Neural cell (in vitro differentiated cells): ENCODE data around the gene NME4. TPM values are rescaled to one million over a fixed set of nuclear protein-coding genes. Genes with fewer than 3 reads are reported as not detected.

Source experiments
- H2AFZ ChIP-seq: fragments of 200-600, 300-800 bp; sonication (generic), shearing (Covaris generic); 2 replicates; pipeline ENCODE4 v1.6.0; 2014; ENCODE audit warnings: low read depth, mild to moderate bottlenecking, antibody characterized with exemption, low read length, moderate library complexity
- H3F3A ChIP-seq: fragments of 200-600 bp; shearing (Covaris generic); 2 replicates; pipeline ENCODE4 v1.6.1; 2016; ENCODE audit warnings: mild to moderate bottlenecking, moderate library complexity, mixed read lengths, antibody characterized with exemption, low read length; ENCODE audit not compliant: insufficient read depth, poor library complexity, severe bottlenecking
- H3K27ac ChIP-seq: fragments of 200-600, 300-800 bp; sonication (generic), shearing (Covaris generic); 2 replicates; pipeline ENCODE4 v1.5.1; 2014; ENCODE audit warnings: mild to moderate bottlenecking, low read length, moderate library complexity
- H3K27me3 ChIP-seq: fragments of 300-800, 200-600 bp; sonication (generic), shearing (Covaris generic); 2 replicates; pipeline ENCODE4 v1.6.0; 2014; ENCODE audit warnings: mild to moderate bottlenecking, low read depth, low read length, moderate library complexity; ENCODE audit not compliant: insufficient read depth
- H3K36me3 ChIP-seq: fragments of 300-800, 200-600 bp; sonication (generic), shearing (Covaris generic); 2 replicates; pipeline ENCODE4 v1.5.1; 2014; ENCODE audit warnings: mild to moderate bottlenecking, antibody characterized with exemption, low read length, moderate library complexity; ENCODE audit not compliant: insufficient read depth
- H3K4me2 ChIP-seq: fragments of 300-800, 200-600 bp; sonication (generic), shearing (Covaris generic); 2 replicates; pipeline ENCODE4 v1.6.0; 2014; ENCODE audit warnings: mild to moderate bottlenecking, low read length
- H3K4me3 ChIP-seq: fragments of 300-800, 200-600 bp; sonication (generic), shearing (Covaris generic); 2 replicates; pipeline ENCODE4 v1.5.1; 2014; ENCODE audit warnings: mild to moderate bottlenecking, low read length, moderate library complexity
- H3K79me2 ChIP-seq: fragments of 200-600 bp; shearing (Covaris generic); replicated peaks from 2 replicates; pipeline ENCODE4 v1.6.0; 2014; ENCODE audit warnings: mild to moderate bottlenecking, low read length, moderate library complexity; ENCODE audit not compliant: insufficient read depth
- H3K9ac ChIP-seq: fragments of 300-800, 200-600 bp; sonication (generic), shearing (Covaris generic); 2 replicates; pipeline ENCODE4 v1.6.1; 2016; ENCODE audit warnings: mild to moderate bottlenecking, low read length, mixed read lengths
- H3K9me2 ChIP-seq: fragments of 200-600 bp; shearing (Covaris generic); 2 replicates; pipeline ENCODE4 v1.6.1; 2016; ENCODE audit warnings: mild to moderate bottlenecking, low read length, mixed read lengths; ENCODE audit not compliant: insufficient read depth
- H3K9me3 ChIP-seq: fragments of 200-600, 300-800 bp; sonication (generic), shearing (Covaris generic); 2 replicates; pipeline ENCODE4 v1.6.1; 2016; ENCODE audit warnings: mild to moderate bottlenecking, mixed run types, low read length, moderate library complexity, mixed read lengths
- H4K20me1 ChIP-seq: fragments of 200-600 bp; shearing (Covaris generic); 2 replicates; pipeline ENCODE4 v1.6.1; 2016; ENCODE audit warnings: mild to moderate bottlenecking, mixed run types; ENCODE audit not compliant: insufficient read depth
- EP300 ChIP-seq: fragments of 450-650 bp; conservative IDR thresholded peaks from 2 replicates; pipeline ENCODE4 v1.6.1; 2014; ENCODE audit warnings: antibody characterized with exemption, mild to moderate bottlenecking, moderate library complexity; ENCODE audit not compliant: poor library complexity, severe bottlenecking
- EZH2 ChIP-seq: fragments of 200-600, 300-800 bp; shearing (Covaris generic), sonication (generic); IDR thresholded peaks from 2 replicates; pipeline ENCODE4 v1.6.1; 2014; ENCODE audit warnings: antibody characterized with exemption, low read length, borderline replicate concordance, mild to moderate bottlenecking; ENCODE audit not compliant: insufficient read depth, poor library complexity, severe bottlenecking
- MXI1 ChIP-seq: fragments of 450-650 bp; conservative IDR thresholded peaks from 2 replicates; pipeline ENCODE4 v1.6.1; 2014; ENCODE audit warnings: antibody characterized with exemption, mild to moderate bottlenecking; ENCODE audit not compliant: poor library complexity, severe bottlenecking
- POLR2AphosphoS5 ChIP-seq: IDR thresholded peaks from 2 replicates; pipeline ENCODE4 v1.6.1; 2012
- RAD21 ChIP-seq: fragments of 450-650 bp; conservative IDR thresholded peaks from 2 replicates; pipeline ENCODE4 v1.6.1; 2014; ENCODE audit warnings: antibody characterized with exemption, mild to moderate bottlenecking, moderate library complexity
- SMC3 ChIP-seq: fragments of 450-650 bp; conservative IDR thresholded peaks from 2 replicates; pipeline ENCODE4 v1.6.1; 2014; ENCODE audit warnings: antibody characterized with exemption, mild to moderate bottlenecking, moderate library complexity; ENCODE audit not compliant: poor library complexity
- TAF1 ChIP-seq: IDR thresholded peaks from 2 replicates; pipeline ENCODE4 v1.6.1; 2012; ENCODE audit warnings: low read depth
- polyA plus RNA-seq: library from polyadenylated mRNA; depleted of rRNA; stranded (reverse); fragments of >200 nt; gene quantifications from 2 replicates; pipeline ENCODE4 v1.2.3, GENCODE V29; 2014
- TF ChIP-seq, protein P1 (sequence below): IDR thresholded peaks from 2 replicates; pipeline ENCODE4 v1.6.1; 2012; ENCODE audit warnings: borderline replicate concordance
- TF ChIP-seq, protein P2 (sequence below): fragments of 450-650 bp; IDR thresholded peaks from 2 replicates; pipeline ENCODE4 v1.5.1; 2014; ENCODE audit warnings: antibody characterized with exemption, mild to moderate bottlenecking, moderate library complexity; ENCODE audit not compliant: poor library complexity, severe bottlenecking

Gene NME4
- polyA plus RNA-seq, 1 donor from 2014 or later, result 65.2 TPM

DNA sequence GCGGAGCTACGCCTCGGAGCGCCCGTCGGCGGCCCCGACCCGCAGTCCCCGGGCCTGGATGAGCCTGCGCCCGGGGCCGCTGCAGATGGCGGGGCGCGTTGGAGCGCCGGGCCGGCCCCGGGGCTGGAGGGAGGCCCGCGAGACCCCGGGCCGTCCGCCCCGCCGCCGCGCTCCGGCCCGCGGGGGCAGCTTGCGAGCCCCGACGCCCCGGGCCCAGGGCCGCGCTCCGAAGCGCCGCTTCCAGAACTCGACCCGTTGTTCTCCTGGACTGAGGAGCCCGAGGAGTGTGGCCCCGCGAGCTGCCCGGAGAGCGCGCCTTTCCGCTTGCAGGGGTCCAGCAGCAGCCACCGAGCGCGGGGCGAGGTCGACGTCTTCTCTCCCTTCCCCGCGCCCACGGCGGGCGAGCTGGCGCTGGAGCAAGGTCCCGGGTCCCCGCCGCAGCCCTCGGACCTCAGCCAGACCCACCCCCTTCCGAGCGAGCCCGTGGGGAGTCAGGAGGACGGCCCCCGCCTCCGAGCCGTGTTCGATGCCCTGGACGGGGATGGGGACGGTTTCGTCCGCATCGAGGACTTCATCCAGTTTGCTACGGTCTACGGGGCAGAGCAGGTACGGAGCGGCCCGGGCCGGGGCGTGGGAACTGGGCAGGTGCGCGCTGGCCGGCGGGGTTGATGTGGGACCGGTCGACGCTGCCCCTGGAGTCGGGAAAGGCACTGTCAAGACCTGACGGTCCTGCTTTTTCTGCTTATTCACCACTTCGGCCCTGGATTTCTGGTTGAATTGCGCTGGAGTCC is 29.3 kb downstream of the NME4 start:
- TF ChIP-seq EZH2 (no peak), POLR2AphosphoS5 (no peak), TAF1 (no peak), SMC3 (no peak), RAD21 (no peak), EP300 (no peak), MXI1 (peak; percentile 24)
- TF ChIP-seq, protein P1, sequence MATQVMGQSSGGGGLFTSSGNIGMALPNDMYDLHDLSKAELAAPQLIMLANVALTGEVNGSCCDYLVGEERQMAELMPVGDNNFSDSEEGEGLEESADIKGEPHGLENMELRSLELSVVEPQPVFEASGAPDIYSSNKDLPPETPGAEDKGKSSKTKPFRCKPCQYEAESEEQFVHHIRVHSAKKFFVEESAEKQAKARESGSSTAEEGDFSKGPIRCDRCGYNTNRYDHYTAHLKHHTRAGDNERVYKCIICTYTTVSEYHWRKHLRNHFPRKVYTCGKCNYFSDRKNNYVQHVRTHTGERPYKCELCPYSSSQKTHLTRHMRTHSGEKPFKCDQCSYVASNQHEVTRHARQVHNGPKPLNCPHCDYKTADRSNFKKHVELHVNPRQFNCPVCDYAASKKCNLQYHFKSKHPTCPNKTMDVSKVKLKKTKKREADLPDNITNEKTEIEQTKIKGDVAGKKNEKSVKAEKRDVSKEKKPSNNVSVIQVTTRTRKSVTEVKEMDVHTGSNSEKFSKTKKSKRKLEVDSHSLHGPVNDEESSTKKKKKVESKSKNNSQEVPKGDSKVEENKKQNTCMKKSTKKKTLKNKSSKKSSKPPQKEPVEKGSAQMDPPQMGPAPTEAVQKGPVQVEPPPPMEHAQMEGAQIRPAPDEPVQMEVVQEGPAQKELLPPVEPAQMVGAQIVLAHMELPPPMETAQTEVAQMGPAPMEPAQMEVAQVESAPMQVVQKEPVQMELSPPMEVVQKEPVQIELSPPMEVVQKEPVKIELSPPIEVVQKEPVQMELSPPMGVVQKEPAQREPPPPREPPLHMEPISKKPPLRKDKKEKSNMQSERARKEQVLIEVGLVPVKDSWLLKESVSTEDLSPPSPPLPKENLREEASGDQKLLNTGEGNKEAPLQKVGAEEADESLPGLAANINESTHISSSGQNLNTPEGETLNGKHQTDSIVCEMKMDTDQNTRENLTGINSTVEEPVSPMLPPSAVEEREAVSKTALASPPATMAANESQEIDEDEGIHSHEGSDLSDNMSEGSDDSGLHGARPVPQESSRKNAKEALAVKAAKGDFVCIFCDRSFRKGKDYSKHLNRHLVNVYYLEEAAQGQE, result peak; percentile 40
- TF ChIP-seq, protein P2, sequence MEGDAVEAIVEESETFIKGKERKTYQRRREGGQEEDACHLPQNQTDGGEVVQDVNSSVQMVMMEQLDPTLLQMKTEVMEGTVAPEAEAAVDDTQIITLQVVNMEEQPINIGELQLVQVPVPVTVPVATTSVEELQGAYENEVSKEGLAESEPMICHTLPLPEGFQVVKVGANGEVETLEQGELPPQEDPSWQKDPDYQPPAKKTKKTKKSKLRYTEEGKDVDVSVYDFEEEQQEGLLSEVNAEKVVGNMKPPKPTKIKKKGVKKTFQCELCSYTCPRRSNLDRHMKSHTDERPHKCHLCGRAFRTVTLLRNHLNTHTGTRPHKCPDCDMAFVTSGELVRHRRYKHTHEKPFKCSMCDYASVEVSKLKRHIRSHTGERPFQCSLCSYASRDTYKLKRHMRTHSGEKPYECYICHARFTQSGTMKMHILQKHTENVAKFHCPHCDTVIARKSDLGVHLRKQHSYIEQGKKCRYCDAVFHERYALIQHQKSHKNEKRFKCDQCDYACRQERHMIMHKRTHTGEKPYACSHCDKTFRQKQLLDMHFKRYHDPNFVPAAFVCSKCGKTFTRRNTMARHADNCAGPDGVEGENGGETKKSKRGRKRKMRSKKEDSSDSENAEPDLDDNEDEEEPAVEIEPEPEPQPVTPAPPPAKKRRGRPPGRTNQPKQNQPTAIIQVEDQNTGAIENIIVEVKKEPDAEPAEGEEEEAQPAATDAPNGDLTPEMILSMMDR, result no peak
- Histone ChIP-seq H3K79me2 (peaks cover 56% of the 10 kb centered on the region), H3K27ac (peak overlapping the region; percentile 65), H3K4me2 (peak overlapping the region; percentile 84), H3K4me3 (peak overlapping the region; percentile 100), H2AFZ (no peak overlapping the region), H3K27me3 (no peaks in the 10 kb centered on the region), H3F3A (no peaks in the 10 kb centered on the region), H3K9me3 (no peaks in the 10 kb centered on the region), H3K9ac (peak overlapping the region; percentile 90), H4K20me1 (peaks cover 16% of the 10 kb centered on the region), H3K9me2 (no peaks in the 10 kb centered on the region), H3K36me3 (no peaks in the 10 kb centered on the region)

DNA sequence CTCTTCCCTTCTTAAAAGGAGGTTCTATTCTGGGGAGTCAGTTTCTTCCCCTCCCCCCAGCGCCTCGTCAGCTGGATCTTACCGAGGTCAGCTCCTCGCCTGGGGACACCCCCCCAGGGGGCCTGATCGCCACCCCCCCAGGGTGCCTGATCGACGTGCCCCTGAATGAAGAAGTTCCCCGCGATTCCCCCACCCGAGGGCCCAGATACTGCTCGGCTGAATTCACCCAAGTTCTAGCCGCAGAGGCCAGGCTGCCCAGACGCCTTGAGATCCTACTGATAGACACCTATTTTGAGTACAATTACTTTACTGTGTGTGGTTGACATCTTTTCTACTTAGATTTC is 29.9 kb downstream of the NME4 start:
- no peaks in the 10 kb centered on the region for H3F3A ChIP-seq
- H4K20me1 ChIP-seq, result peaks cover 16% of the 10 kb centered on the region
- no peak overlapping the region for H3K27ac ChIP-seq
- no peaks in the 10 kb centered on the region for H3K36me3 ChIP-seq
- H3K4me3 ChIP-seq, result peak overlapping the region; percentile 100
- no peaks in the 10 kb centered on the region for H3K9me3 ChIP-seq
- H3K9ac ChIP-seq, result peak overlapping the region; percentile 90
- no peak overlapping the region for H2AFZ ChIP-seq
- H3K27me3 ChIP-seq, result no peaks in the 10 kb centered on the region
- peak overlapping the region; percentile 84 for H3K4me2 ChIP-seq
- peaks cover 59% of the 10 kb centered on the region for H3K79me2 ChIP-seq
- no peaks in the 10 kb centered on the region for H3K9me2 ChIP-seq
- TF ChIP-seq, protein P1, result no peak
- TF ChIP-seq RAD21, result no peak
- TF ChIP-seq EZH2, result no peak
- TF ChIP-seq, protein P2, result no peak
